Muscle of leg (tissue), 11 donors: Measurements from ENCODE around the gene SFTPB. TPM values are rescaled to one million over a fixed set of nuclear protein-coding genes. Genes with fewer than 3 reads are reported as not detected.

Source experiments
- DNase-seq: peaks from one replicate; pipeline ENCODE4 v3.0.0; 2013
- H3K27ac ChIP-seq: one replicate; pipeline ENCODE4 v1.5.1; 2013; ENCODE audit warnings: mild to moderate bottlenecking, low read length, control low read depth
- H3K27me3 ChIP-seq: one replicate; pipeline ENCODE4 v1.6.1; 2013; ENCODE audit warnings: low read length; ENCODE audit not compliant: control insufficient read depth, insufficient read depth
- H3K36me3 ChIP-seq: one replicate; pipeline ENCODE4 v1.6.1; 2013; ENCODE audit warnings: low read length; ENCODE audit not compliant: control insufficient read depth, insufficient read depth
- H3K4me1 ChIP-seq: one replicate; pipeline ENCODE4 v1.6.1; 2013; ENCODE audit warnings: low read length; ENCODE audit not compliant: control insufficient read depth, insufficient read depth
- H3K4me3 ChIP-seq: one replicate; pipeline ENCODE4 v1.5.1; 2013; ENCODE audit warnings: low read length, control low read depth
- H3K9me3 ChIP-seq: replicated peaks from 2 replicates; pipeline ENCODE4 v1.6.1; 2013; ENCODE audit warnings: low read depth, low read length; ENCODE audit not compliant: control insufficient read depth
- WGBS: methylation state at CpG from one replicate; pipeline ENCODE4 v1.1.5; 2013; ENCODE audit warnings: missing lambda C conversion rate; ENCODE audit not compliant: insufficient coverage; 5-methylcytosine and 5-hydroxymethylcytosine counted together
- polyA plus RNA-seq, 8 donors: library from polyadenylated mRNA; unstranded; fragments of 120-200 nt; gene quantifications; one replicate each; pipeline versions ENCODE4 v1.2.1 to v1.2.3, GENCODE V29; 2013; ENCODE audit warnings: inconsistent platforms in 1 of 8, low replicate concordance in 1 of 8; ENCODE audit not compliant: insufficient read length in 8 of 8, insufficient read depth in 1 of 8
- total RNA-seq: library from RNA; stranded (reverse); fragments of 120-200 nt; gene quantifications from one replicate; pipeline ENCODE4 v1.2.4, GENCODE V29; 2013

SFTPB gene
- total and polyA plus RNA-seq, 9 donors, result 0.07 to 16.1 (median 0.11) TPM; not detected in 6

DNA sequence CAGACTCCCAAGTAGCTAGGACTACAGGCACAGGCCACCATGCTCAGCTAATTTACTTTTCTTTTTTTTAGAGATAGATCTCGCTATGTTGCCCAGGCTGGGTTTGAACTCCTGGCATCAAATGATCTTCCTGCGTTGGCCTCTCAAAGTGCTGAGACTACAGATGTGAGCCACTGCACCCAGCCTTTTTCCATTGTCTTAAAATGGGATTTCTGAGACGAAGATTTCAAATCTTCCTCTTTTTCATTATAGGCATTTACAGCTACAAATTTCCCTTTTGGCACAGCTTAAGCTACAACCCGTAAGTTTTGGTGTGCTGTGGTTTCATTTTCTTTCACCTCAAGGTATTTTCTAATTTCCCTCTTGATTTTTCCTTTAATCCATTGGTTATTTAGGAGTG, 34.8 kb upstream of the SFTPB start:
- H3K27ac ChIP-seq, result no peak overlapping the region

DNA sequence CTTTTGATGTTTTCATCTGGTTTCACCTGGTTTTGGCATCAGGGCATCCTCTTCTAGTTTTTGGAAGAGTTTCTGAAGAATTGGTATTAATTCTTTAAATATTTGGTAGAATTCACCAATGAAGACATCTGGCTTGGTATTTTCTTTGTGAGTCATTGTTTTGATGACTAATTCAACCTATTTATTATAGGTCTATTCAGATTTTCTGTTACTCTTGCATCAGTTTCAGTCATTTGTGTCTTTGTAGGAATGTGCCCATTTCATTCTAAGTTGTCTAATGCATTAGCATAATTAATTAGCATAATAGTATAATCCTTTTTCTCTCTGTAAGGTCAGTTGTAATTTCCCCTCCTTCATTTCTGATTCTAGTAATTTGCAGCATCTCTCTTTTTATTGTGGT, 34.2 kb upstream of the SFTPB start:
- Histone ChIP-seq H3K4me3 (no peak overlapping the region), H3K36me3 (no peaks in the 10 kb centered on the region), H3K9me3 (no peaks in the 10 kb centered on the region), H3K27ac (no peak overlapping the region), H3K4me1 (peaks cover 10% of the 10 kb centered on the region), H3K27me3 (no peaks in the 10 kb centered on the region)
- no peak for DNase-seq

More for the DNA sequence above, 34.8 kb upstream of the SFTPB start:
- no peak overlapping the region for H3K4me3 ChIP-seq
- DNase-seq, result peak; percentile 32
- peaks cover 10% of the 10 kb centered on the region for H3K4me1 ChIP-seq
- 80% methylated on average over 2 of the region's 4 CpGs for WGBS
- H3K36me3 ChIP-seq, result no peaks in the 10 kb centered on the region
- no peaks in the 10 kb centered on the region for H3K9me3 ChIP-seq
- no peaks in the 10 kb centered on the region for H3K27me3 ChIP-seq

DNA sequence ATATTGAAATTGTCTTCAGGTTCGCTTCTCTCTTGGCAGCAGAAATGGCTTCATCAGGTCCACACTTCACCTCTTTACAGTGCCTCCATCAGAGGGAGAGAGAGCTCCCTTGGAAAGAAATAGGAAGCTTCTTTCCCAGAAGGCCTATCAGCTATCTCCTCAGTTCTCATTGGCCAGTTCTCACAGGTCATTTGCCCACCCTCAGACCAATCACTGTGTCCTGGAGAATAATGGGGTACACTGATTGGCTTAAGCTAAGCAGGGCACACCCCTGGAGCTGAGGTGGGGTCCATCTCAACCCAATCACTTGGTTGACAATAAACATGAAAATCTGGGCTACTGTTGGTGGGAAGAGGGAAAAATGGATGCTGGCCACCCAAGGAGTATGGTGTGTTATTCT, 31.3 kb upstream of the SFTPB start:
- no CpG with 5 or more reads among the region's 1 CpG for WGBS
- peaks cover 3% of the 10 kb centered on the region for H3K4me1 ChIP-seq
- no peaks in the 10 kb centered on the region for H3K27me3 ChIP-seq
- H3K36me3 ChIP-seq, result no peaks in the 10 kb centered on the region
- H3K4me3 ChIP-seq, result no peak overlapping the region
- H3K27ac ChIP-seq, result no peak overlapping the region
- no peaks in the 10 kb centered on the region for H3K9me3 ChIP-seq
- no peak for DNase-seq

DNA sequence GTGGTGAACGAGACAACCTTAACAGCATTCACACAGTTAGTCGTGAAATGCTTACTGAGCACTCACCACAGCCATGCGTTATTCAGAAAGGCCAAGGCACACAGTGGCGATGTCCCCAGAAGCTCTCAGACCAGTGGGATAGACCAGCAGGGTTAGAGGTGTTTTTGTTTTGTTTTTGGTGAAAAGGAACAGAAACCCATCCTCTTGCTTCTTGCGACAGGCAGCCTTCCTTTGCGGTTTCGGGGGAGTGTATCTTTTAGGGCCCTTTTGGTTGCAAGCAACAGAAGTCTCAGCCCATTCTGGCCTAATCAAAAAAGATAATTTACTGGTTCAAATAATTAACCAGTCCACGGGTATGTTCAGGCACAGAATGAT, 30.9 kb upstream of the SFTPB start:
- no peak for DNase-seq
- peaks cover 3% of the 10 kb centered on the region for H3K4me1 ChIP-seq
- no peaks in the 10 kb centered on the region for H3K27me3 ChIP-seq
- H3K36me3 ChIP-seq, result no peaks in the 10 kb centered on the region
- no peaks in the 10 kb centered on the region for H3K9me3 ChIP-seq
- WGBS, result 82% methylated on average over 4 of the region's 8 CpGs
- H3K27ac ChIP-seq, result no peak overlapping the region
- H3K4me3 ChIP-seq, result no peak overlapping the region

DNA sequence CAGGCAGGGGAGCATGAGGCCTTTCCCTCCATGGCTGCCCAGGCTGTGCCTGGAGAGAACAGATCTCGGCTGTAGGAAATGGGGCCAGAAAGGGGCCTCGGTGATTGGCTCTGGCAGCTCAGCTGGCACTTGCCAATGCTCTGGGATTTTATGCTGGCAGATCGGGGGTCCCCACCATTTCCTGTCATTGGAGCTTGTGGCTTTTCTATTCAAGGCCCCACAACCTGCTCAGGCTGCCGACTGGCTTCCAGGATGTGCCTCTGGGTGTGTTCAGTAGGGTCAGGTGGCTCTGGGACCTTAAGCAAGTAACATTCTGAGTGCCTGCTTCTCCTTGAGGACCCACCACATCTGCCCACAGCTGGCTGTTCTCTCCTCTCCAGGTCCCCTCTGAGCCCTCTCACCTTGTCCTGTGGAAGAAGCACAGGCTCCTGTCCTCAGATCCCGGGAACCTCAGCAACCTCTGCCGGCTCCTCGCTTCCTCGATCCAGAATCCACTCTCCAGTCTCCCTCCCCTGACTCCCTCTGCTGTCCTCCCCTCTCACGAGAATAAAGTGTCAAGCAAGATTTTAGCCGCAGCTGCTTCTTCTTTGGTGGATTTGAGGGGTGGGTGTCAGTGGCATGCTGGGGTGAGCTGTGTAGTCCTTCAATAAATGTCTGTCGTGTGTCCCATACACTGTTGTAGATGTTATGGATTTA, 30.3 kb upstream of the SFTPB start:
- DNase-seq, result no peak
- Histone ChIP-seq H3K9me3 (no peaks in the 10 kb centered on the region), H3K36me3 (no peaks in the 10 kb centered on the region), H3K4me1 (peaks cover 3% of the 10 kb centered on the region), H3K4me3 (no peak overlapping the region), H3K27me3 (no peaks in the 10 kb centered on the region), H3K27ac (no peak overlapping the region)
- WGBS, result 66% methylated on average over 7 of the region's 11 CpGs

DNA sequence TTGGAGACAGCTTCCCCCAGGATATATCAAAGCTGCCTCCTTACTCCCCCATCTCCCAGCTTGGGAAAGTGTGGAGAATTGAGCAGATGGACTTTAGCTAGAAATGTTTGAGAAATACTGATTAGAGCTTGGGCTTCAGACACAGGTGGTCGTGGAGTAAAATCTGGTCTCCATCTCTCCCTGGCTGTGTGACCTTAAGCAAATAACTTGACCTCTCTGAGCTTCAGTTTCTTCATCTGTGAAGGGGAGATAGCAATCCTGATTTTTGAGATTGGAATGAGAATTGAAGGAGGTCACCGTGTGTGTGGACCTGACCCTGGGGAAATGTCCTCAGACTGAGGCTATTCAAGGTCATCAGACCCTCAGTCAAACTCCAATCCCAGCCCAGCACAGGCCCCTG, 29.7 kb upstream of the SFTPB start:
- Histone ChIP-seq H3K4me1 (peaks cover 3% of the 10 kb centered on the region), H3K4me3 (no peak overlapping the region), H3K27ac (no peak overlapping the region), H3K27me3 (no peaks in the 10 kb centered on the region), H3K9me3 (no peaks in the 10 kb centered on the region), H3K36me3 (no peaks in the 10 kb centered on the region)
- DNase-seq, result no peak
- WGBS, result 80% methylated on average over 1 of the region's 2 CpGs

DNA sequence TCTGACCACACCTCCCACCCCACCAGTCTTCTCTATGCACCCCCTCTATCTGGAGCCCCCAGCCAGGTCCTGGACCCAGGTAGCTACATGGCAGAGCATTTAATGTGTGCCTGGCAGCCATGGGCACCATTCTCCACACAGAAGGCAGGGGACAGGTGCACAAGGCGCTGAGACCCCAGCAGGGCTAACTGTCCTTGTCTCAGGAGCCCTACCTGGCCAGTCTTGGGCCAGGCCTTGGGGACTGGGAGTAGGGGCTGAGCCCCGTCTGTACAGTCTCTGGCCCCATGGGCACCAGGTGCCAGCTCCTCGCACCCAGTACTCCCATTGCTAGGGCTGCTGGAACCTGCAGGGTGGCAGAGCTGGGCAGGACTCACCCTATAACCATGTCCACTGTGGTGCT, 29.1 kb upstream of the SFTPB start:
- no peak overlapping the region for H3K4me3 ChIP-seq
- 92% methylated on average over 2 of the region's 3 CpGs for WGBS
- no peak overlapping the region for H3K27ac ChIP-seq
- no peaks in the 10 kb centered on the region for H3K9me3 ChIP-seq
- H3K4me1 ChIP-seq, result peaks cover 3% of the 10 kb centered on the region
- no peak for DNase-seq
- no peaks in the 10 kb centered on the region for H3K36me3 ChIP-seq
- no peaks in the 10 kb centered on the region for H3K27me3 ChIP-seq

DNA sequence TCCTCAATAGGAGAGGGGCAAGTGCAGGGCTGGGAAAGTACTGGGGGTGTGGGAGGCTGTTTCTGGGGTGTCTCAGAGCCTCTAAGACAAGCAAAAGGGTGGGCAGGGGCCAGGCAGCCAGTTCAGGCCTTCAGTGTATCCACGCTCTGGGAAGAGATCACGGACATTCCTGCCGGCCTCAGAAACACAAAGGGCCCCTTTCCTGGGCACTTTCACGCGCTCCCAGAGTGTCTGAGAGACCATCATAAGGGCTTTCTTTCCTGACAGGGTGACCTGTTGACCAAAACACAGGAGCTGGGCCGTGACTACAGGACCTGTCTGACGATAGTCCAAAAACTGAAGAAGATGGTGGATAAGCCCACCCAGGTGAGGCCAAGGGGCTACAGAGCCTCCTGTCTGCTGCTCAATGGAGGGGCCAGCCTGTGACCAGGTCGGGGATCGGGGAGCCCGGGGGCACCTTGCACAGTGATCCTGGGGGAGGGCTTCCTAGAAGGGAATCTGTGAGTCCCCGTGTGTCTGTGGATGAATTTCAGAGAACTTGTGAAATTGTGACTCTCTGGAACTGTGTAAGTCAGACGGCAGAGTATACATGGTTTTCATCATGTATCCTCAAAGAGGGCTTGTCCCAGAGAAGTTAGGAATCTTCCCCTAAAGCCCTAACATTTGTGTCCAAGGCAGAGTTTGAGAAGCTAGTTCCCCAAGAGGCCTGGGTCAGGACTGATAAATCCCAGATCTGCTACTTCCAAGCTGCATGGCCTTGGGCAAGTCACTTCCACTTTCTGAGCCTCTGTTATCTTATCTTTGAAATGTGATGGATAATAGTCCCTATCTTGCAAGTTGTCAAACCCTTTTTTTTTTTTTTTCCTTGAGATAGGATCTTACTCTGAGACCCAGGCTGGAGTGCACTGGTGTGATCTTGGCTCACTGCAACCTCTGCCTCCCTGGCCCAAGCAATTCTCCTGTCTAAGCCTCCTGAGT, 28.0 kb upstream of the SFTPB start:
- H3K36me3 ChIP-seq, result no peaks in the 10 kb centered on the region
- H3K4me1 ChIP-seq, result peaks cover 3% of the 10 kb centered on the region
- H3K27ac ChIP-seq, result no peak overlapping the region
- H3K9me3 ChIP-seq, result no peaks in the 10 kb centered on the region
- no peaks in the 10 kb centered on the region for H3K27me3 ChIP-seq
- 81% methylated on average over 10 of the region's 12 CpGs for WGBS
- no peak overlapping the region for H3K4me3 ChIP-seq
- DNase-seq, result no peak

DNA sequence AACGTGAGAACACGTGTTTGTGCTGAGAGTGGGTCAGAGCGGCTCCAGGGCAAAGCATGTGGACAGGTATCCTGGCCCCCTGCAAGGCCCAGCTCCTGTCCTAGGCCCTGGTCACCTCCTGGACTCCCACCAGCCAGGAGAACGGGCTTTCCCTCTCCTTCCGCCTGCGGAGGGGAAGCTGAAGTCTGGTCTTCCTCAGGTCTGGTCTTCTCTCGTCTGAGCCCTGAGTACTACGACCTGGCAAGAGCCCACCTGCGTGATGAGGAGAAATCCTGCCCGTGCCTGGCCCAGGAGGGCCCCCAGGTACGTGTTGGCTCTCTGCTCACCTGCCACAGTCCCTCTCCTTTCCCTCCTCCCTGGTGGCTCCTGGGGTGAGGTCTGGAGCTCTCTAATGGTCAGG, 27.1 kb upstream of the SFTPB start:
- Histone ChIP-seq H3K4me3 (no peak overlapping the region), H3K27ac (no peak overlapping the region), H3K9me3 (no peaks in the 10 kb centered on the region), H3K36me3 (no peaks in the 10 kb centered on the region), H3K4me1 (peaks cover 3% of the 10 kb centered on the region), H3K27me3 (no peaks in the 10 kb centered on the region)
- WGBS, result 84% methylated on average over 7 of the region's 11 CpGs
- DNase-seq, result no peak
